GM19193 (cell line): Measurements from ENCODE around the gene MGAT4C.

Experiments
- POLR2A ChIP-seq: IDR thresholded peaks from 4 replicates; pipeline ENCODE4 v1.6.1; 2011; ENCODE audit not compliant: insufficient read depth, insufficient read length; ENCODE audit errors: extremely low read depth

Gene MGAT4C

DNA sequence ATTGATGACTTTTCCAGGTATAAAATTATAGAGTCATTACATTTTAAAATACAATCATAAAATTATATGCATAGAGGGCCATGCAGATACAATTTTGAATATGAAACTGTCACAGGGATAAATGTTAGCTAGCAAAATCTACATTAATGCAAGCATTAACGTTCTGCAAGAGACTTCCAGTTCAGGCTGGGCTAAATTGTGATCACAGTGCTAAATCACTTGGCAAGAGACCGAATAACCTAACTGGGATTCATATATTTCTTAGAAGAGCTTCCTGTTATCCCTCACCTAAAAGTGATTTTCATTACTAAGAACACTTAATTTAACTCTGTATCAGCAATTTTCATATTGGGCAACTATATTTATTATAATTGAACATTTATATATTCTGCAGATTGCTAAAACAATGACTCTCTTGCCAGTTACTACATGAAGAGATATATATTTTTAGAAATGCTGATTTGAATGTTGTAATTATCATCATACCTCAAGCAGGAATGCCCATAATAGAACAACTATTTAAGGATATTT is 83.2 kb downstream of the MGAT4C start:
- no peak for TF ChIP-seq POLR2A

DNA sequence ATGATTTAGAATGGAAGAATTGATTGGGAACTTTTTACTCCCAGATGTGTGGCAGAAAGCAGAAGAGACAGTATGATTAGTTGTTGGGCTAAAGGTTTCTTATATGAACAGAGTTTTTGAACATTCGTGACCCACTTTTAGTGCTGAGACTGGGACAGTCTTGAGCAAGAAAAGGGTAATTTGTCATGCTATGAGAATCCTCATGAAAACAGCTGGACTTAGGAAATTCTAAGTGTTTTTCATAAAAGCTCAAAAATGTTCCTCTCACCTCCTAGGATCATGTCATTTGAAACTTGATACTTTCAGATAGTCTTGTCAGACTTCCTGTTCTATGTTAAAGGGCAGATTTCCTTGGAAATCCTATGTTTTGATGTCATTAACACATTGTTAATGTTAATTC is 86.1 kb downstream of the MGAT4C start:
- no peak for TF ChIP-seq POLR2A

DNA sequence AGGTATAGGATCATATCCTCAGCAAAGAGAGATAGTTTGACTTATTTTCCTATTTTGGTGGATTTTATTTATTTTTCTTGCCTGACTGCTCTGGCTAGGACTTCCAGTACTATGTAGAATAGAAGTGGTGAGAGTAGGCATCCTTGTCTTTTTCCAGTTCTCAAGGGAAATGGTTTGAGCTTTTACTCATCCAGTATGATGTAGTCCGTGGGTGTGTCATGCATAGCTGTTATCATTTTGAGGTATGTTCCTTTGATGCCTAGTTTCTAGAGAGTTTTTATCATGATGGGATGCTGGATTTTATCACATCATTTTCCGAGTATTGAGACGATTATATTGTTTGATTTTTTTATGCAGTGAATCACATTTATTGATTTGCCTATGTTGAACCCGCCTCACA is 97.2 kb downstream of the MGAT4C start:
- TF ChIP-seq POLR2A: no peak

DNA sequence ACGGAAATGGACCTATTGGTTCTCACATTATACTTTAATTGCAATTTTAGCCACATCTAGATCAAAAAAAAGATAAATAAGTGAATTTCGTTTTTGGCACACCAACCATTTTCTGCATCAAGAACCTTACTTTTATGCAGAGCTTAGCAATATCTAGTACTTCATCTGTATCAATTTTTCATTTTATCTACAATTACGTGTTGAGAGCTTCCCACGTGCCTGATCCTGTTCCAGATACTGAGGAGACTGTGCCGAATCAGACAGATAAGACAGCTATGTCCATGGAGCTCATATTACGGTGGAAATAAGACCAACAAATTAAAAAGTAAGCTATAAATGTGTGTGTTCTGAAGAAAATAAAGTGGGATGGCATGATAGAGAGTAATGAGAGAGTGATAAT is 101.6 kb downstream of the MGAT4C start:
- TF ChIP-seq POLR2A: no peak

DNA sequence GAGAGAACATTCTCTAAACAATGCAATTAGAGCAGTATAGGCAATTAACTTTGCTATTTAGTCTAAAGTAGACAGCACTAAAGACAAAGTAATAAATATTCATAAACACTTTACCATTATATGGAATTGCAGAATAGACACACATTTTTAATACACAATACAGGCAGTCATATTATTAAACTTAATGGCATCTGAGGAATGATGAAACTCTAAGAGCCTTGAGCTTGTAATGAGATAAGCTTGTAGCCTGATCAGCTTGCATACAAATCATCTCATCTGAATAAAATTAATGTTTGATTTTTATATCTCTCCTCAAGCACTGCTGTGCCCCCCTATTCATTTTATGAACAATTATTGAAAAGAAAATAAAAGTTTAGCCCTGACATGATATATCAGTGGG is 107.6 kb downstream of the MGAT4C start:
- no peak for TF ChIP-seq POLR2A

DNA sequence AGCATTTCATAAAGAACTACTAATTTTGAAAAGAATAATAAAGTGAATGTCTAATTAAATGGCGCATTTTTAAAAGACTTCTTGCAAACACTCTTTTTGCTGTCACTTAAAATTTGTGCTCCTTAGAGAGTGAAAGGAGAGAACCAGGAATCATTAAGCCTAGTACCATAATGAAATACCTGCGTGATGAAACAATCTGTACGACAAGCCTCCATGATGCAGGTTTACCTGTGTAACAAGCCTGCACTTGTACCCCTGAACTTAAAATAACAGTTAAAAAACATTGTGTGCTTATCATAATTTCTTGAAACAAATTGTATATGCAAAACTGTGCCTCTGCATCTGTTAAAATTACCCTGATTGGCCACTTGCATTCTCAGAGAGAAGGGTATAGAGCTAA is 108.1 kb downstream of the MGAT4C start:
- no peak for TF ChIP-seq POLR2A

DNA sequence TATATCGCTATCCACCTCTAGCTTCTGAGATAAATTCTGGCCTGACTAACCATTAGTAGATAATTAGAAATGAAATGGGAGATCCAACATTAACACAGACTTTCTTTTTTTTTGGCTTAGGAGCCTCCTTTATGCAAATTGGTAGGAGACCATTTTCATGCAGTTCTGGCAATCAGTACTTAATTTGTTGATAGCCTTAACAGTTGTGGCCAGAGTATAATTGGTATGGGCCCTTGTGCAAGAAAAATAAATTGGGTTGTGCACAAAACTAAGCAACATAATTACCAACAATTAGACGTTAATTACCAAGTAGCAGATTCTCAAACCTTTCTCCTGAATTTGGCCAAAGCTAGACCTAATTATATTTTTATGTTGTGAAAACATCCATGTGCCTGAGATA is 111.0 kb downstream of the MGAT4C start:
- no peak for TF ChIP-seq POLR2A

DNA sequence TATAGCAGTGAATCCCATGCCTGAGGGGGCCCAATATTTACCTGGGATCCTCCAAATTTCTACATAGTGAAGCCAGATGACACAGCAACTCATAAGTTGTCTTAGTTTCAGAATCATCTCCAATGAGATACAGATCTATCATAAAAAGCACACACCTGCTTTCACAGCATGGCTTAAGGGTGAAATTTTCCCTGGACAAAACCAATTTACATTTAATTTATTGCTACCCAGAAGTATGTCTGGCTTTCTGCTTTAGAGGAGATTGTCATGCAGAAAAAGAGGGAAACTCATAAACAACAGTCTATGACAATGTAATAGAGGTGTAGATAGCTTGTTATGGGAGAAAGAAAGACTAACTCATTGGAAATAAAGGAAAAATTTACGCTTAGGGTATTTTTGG is 113.0 kb downstream of the MGAT4C start:
- TF ChIP-seq POLR2A: no peak

DNA sequence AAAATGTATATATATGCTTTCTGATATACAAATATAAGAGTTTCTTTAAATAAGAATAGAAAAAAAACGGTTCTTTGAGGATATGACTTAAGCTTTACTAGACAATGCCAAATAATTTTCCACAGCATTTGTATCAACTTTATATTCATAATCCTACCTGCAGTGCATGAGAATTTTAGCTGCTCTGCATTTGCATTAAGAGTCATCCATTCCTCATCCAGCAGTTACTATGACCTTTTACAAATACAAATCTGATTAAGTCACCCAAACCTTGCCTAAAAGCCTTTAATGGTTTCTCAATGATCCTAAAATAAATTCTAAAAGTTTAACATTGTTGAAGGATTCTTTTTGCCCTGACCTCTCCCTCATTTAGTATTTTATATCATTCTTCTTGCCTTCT is 116.5 kb downstream of the MGAT4C start:
- TF ChIP-seq POLR2A: no peak

DNA sequence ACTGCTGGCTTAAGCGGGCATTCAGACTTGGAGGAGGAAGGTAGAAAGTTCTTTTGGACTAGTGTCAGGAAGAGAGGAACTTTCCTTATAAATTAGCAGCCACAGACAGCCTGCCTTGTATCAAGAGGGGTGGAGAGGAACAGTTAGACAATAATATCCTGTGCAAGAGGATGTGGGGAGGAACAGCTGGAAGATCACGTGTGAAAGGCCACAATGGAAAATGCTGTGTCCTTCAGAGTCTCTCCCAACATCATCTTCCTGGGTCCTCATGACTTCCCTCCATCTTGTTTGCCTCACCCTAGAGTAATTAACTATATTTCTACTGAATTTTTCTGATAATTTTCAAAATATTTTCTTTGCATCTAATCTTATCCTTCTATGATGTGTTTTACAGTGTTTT is 117.4 kb downstream of the MGAT4C start:
- TF ChIP-seq POLR2A: no peak

DNA sequence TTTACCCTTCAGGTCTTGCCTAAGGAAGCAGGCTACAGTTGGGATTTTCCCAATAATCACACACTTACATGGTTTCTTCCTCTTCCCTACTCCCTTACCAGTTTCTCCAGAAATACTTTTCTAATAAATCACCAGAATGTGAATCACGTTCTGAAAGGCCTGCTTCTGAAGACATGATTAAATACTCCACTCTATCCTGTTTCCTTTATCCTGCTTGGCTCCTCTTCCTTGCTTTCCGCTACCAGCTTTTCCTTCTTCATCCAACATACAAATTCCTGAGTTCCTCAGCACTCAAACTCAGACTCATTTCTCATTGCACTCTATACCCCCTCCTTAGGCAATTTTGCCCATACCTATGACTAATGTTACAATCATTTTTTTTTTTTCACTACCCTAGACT is 118.3 kb downstream of the MGAT4C start:
- TF ChIP-seq POLR2A: no peak

DNA sequence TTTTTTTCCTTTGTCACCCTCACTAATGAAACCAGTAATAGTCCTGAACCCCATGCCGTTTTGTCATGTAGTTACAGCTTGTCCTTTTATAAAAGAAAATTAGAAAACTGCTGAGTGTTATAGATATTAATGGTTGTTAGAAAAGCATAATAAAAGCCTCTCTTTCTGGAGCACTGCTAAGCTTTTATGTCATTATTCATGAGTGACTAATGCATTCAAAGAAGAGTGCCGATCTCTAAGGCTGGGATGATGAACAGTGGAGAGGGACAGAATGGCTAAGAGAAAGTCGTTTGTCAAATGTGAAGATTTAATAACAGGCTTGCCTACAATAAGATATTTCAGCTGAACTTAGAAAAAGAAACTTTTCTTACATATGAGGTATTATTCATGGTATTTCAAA is 121.6 kb downstream of the MGAT4C start:
- no peak for TF ChIP-seq POLR2A

DNA sequence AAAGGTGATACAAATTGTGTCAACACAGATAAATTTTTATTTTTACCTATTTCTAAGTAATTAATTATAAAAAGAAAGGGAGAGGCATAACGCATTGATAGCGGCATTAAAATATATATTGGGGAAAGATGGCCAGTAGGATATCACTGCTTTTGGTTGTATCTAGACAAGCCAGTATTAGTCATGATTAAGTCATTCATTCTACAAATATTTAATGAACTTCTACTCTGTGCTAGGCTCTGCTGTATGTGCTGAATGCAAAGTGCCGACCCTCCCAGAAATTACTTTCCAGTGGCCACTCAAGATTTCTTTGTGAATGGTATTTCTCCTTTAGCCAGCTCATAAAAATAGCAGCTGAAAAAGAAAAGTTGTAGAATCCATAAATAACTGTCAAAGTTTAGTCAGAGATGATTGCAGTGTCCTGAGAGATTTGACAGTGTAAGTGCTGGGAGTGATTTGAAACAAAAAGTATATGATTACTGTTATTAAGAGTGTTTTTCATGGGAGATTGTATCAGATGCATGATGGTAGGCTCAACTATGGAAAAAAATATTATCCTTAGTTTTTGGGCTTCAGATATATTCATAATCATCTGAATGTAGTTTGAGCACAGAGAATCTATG is 133.2 kb downstream of the MGAT4C start:
- TF ChIP-seq POLR2A: no peak

DNA sequence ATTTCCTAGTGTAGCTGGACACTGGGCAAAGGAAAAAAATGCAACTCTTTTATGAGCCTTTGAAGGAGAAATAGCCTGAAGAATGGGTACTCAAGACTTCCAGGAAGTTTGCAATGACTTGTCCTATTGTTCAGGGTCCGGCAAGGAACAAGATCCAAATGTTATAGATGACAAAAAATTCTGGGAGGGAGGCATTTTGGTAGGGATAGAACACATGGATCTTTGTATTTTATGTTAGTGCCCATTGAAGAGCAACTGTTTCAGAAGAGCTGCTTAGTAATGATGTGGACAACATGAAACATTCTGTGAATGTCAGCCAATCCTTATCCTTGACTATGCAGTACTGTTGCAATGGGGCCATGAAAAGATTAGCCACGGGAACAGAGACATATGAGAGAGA is 138.0 kb downstream of the MGAT4C start:
- no peak for TF ChIP-seq POLR2A

DNA sequence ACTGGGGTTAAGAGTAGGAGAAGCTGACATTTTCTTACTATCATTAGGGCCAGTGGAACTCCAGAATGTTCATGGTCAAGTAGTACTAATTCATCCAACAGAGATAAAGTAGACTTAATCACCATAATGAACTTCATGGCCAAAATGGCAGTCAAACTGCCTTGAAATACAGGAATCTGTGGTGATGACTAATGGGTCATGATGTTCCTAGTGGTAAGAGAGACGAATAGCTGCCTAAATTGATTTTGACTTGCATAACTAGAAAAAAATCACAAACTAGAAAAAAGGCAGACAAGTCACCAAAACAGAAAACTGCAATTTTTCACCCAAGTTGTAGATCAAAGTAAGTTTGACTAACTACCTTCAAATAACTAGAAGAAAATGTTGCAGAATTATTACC is 138.5 kb downstream of the MGAT4C start:
- no peak for TF ChIP-seq POLR2A

DNA sequence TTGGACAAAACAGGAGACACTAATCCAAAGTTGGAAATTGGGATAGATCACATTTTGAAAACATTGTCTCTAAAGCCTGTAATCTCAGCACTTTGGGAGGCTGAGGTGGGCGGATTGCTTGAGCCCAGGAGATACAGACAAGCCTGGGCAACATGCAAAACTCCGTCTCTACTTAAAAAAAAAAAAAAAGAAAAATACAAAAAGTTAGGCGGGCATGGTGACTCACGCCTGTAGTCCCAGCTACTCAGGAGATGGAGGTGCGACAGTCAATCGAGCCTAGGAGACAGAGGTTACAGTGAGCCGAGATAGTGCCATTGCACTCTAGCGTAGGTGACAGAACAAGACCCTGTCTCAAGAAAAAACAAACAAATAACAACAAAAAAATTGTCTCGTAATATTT is 152.1 kb downstream of the MGAT4C start:
- TF ChIP-seq POLR2A: no peak

DNA sequence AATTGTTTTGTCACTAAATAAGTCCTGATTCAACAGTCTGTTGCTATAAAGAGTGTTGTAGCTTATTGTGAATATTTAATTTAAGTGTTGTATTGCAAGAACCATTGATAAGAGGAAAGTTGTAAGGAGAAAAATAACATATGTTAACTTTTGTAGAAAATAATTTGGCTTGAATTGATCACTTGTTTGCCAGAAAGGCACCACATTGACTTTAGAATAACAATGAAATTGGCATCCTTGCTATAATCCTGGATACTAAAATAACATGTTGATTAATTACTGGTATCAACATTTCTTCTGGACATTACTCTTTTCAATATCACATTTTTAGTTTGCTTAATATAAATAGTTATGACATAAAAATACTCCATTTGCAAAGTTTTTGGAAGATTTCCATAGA is 159.0 kb downstream of the MGAT4C start:
- TF ChIP-seq POLR2A: no peak

DNA sequence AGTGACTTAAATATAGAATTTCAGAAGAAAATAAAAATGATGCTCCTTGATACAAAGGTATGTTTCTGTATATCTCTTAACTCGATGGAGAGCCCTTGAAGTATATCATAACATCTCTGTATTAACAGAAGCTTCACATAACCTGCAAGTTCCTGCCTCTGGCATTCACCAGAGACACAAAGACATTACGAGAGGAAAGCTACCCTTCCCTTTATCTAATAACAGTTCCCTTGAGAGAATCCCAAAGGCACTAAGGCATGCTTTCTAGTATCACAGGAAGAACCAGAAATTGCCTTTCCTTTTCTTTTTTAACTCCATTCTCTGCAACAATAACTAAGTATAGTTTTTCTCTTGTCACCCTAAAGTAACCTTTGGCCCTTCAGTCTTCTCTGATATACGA is 164.5 kb downstream of the MGAT4C start:
- TF ChIP-seq POLR2A: no peak

DNA sequence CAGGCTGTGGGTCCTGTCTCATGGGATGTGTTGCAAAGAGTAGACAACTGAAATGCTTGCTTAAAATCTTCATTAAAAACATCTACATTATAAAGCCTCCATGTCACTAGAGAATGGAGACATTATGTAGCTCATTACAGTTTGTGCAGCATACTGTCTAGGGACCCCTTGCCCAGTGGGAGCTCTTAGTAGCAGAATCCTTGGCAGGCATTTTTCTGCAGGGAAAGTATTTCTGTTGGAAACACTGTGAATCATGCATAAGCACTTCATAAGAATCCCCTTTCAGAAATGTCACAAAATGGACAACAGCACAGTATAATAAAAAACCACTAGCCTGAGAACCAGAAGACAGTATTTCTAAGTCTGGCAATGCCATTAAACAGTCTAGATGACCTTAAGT is 174.3 kb downstream of the MGAT4C start:
- TF ChIP-seq POLR2A: no peak
